Left cardiac atrium (tissue), 4 donors: Measurements from ENCODE around the gene LSM3. TPM values are rescaled to one million over a fixed set of nuclear protein-coding genes. Genes with fewer than 3 reads are reported as not detected.

Source experiments
- ATAC-seq, 2 donors: fragments of 200-7000 bp; cut with Tn5 transposase; one replicate each; pipeline ENCODE4 v1.9.1; 2020; ENCODE audit warnings: mild to moderate bottlenecking in 2 of 2, moderate library complexity in 2 of 2
- DNase-seq: peaks from one replicate; pipeline ENCODE4 v3.0.0-alpha.2; 2020
- intact Hi-C, 2 donors: fragments of 100-400 bp; cut with DNase I; formaldehyde crosslinking; loops; one replicate each; pipeline versions ENCODE4 v1.14.1 to v1.15.1; 2022 to 2023
- total RNA-seq, 2 donors: library from RNA; stranded (reverse); fragmentation: NEBNext Ultra II Directional; extraction: Animal tissue kit (Norgen Biotek cat#: 25700); gene quantifications; one replicate each; pipeline ENCODE4 v1.2.1, GENCODE V29; 2021
- donor health status: DM: no; HTN: yes; CAD: no.
- donor health status: DM: no; HTN: yes; CAD: no; lungs with severe emphysema.
- donor health status: DM: yes; HTN: yes; CAD: no.
- donor health status: Dilated cardiomyopathy.

Gene LSM3
- total RNA-seq, 2 donors from 2014 or later = 15.8 to 17.5 TPM

- ATAC-seq = no peak
- no peak for DNase-seq
- intact Hi-C loops = loop anchor here (5.0 kb wide), 3 partner anchors 47 to 522 kb away; partner anchors contain the start of gene TMEM43 (in 1 of the 2)
These were observed 1.2 kb downstream of the LSM3 start for GRCh38 chr3:14179795-14180194.

- intact Hi-C loops = no loop called here
- no peak for DNase-seq
- ATAC-seq = no peak
These were observed 2.6 kb downstream of the LSM3 start for GRCh38 chr3:14181253-14181652.

GRCh38 chr3:14183015-14183577 is 4.5 kb downstream of the LSM3 start:
- no peak for ATAC-seq
- DNase-seq = no peak
- intact Hi-C loops = no loop called here

- intact Hi-C loops = no loop called here
- no peak for DNase-seq
- no peak for ATAC-seq
These were observed 8.3 kb downstream of the LSM3 start for GRCh38 chr3:14186854-14187458.

- DNase-seq (no peak), ATAC-seq (no peak)
- intact Hi-C loops = no loop called here
These were observed 9.6 kb downstream of the LSM3 start for GRCh38 chr3:14188041-14188754.

GRCh38 chr3:14194865-14195264 is 16.2 kb downstream of the LSM3 start:
- DNase-seq = no peak

GRCh38 chr3:14199641-14200040 is 21.0 kb downstream of the LSM3 start:
- DNase-seq (no peak), ATAC-seq (no peak)
- intact Hi-C loops = loop anchor here (5.0 kb wide), 2 partner anchors 58 to 273 kb away; no protein-coding TSS in a partner anchor

More at GRCh38 chr3:14194865-14195264, 16.2 kb downstream of the LSM3 start:
- intact Hi-C loops = no loop called here
- ATAC-seq = no peak

- intact Hi-C loops = loop anchor here (5.0 kb wide), 2 partner anchors 57 to 272 kb away; no protein-coding TSS in a partner anchor
- ATAC-seq (no peak), DNase-seq (no peak)
These were observed 21.7 kb downstream of the LSM3 start for GRCh38 chr3:14200276-14200675.

GRCh38 chr3:14200841-14201240 is 22.2 kb downstream of the LSM3 start:
- no peak for ATAC-seq
- DNase-seq = no peak
- intact Hi-C loops = loop anchor here (5.0 kb wide), 2 partner anchors 56 to 271 kb away; no protein-coding TSS in a partner anchor

- intact Hi-C loops = loop anchor here (2.0 to 5.0 kb wide), 3 partner anchors 55 to 270 kb away; no protein-coding TSS in a partner anchor
- no peak for ATAC-seq
- DNase-seq = no peak
These were observed 23.5 kb downstream of the LSM3 start for GRCh38 chr3:14201940-14202684.

- DNase-seq = no peak
- ATAC-seq = no peak
- intact Hi-C loops = loop anchor here (2.0 to 5.0 kb wide), 3 partner anchors 54 to 269 kb away; no protein-coding TSS in a partner anchor
These were observed 24.4 kb downstream of the LSM3 start for GRCh38 chr3:14202874-14203520.

GRCh38 chr3:14203521-14204079 is 25.0 kb downstream of the LSM3 start:
- intact Hi-C loops = loop anchor here (2.0 to 5.0 kb wide), 4 partner anchors 29 to 269 kb away; no protein-coding TSS in a partner anchor
- DNase-seq (peak; percentile 63), ATAC-seq (peak; percentile 79 to 80)

GRCh38 chr3:14204515-14205284 is 26.1 kb downstream of the LSM3 start:
- ATAC-seq = peak; percentile 80 to 81
- intact Hi-C loops = loop anchor here (2.0 to 5.0 kb wide), 3 partner anchors 28 to 268 kb away; no protein-coding TSS in a partner anchor
- DNase-seq = peak; percentile 70

GRCh38 chr3:14206548-14207177 is 28.0 kb downstream of the LSM3 start:
- ATAC-seq = no peak
- intact Hi-C loops = no loop called here

GRCh38 chr3:14208168-14208567 is 29.6 kb downstream of the LSM3 start:
- intact Hi-C loops = no loop called here
- DNase-seq (no peak), ATAC-seq (no peak)

More at GRCh38 chr3:14206548-14207177, 28.0 kb downstream of the LSM3 start:
- DNase-seq = no peak

- ATAC-seq (no peak), DNase-seq (no peak)
- intact Hi-C loops = no loop called here
These were observed 30.4 kb downstream of the LSM3 start for GRCh38 chr3:14208977-14209394.

- ATAC-seq (no peak), DNase-seq (no peak)
- intact Hi-C loops = no loop called here
These were observed 31.1 kb downstream of the LSM3 start for GRCh38 chr3:14209581-14210289.
